Neuronal stem cell (in vitro differentiated cells): ENCODE data around the gene PCED1B.

Source experiments
- DNase-seq: peaks from one replicate; pipeline ENCODE4 v3.0.0-alpha.2; 2013; ENCODE audit warnings: low spot score
- H2AFZ ChIP-seq: one replicate; pipeline ENCODE4 v1.6.1; 2013; ENCODE audit warnings: mild to moderate bottlenecking, low read length, inconsistent platforms
- H2AK5ac ChIP-seq: 2 replicates; pipeline ENCODE4 v1.6.1; 2013; ENCODE audit warnings: low read depth, mild to moderate bottlenecking, inconsistent platforms, low read length, moderate library complexity, mixed read lengths
- H2BK120ac ChIP-seq: 2 replicates; pipeline ENCODE4 v1.6.1; 2013; ENCODE audit warnings: low read depth, mild to moderate bottlenecking, inconsistent platforms, low read length, moderate library complexity, mixed read lengths
- H2BK12ac ChIP-seq: one replicate; pipeline ENCODE4 v1.6.1; 2013; ENCODE audit warnings: low read length, inconsistent platforms
- H2BK15ac ChIP-seq: 2 replicates; pipeline ENCODE4 v1.6.1; 2013; ENCODE audit warnings: mild to moderate bottlenecking, low read length, inconsistent platforms, mixed read lengths
- H2BK5ac ChIP-seq: one replicate; pipeline ENCODE4 v1.6.1; 2013; ENCODE audit warnings: inconsistent platforms, mild to moderate bottlenecking, low read length, moderate library complexity
- H3K14ac ChIP-seq: one replicate; pipeline ENCODE4 v1.6.1; 2013; ENCODE audit warnings: low read length, inconsistent platforms
- H3K18ac ChIP-seq: 2 replicates; pipeline ENCODE4 v1.6.1; 2013; ENCODE audit warnings: low read length, inconsistent platforms
- H3K23ac ChIP-seq: 2 replicates; pipeline ENCODE4 v1.6.1; 2013; ENCODE audit warnings: low read depth, mild to moderate bottlenecking, mixed read lengths, low read length, inconsistent platforms; ENCODE audit not compliant: poor library complexity
- H3K27ac ChIP-seq: replicated peaks from 3 replicates; pipeline ENCODE4 v1.5.1; 2013; ENCODE audit warnings: low read length, inconsistent platforms
- H3K27me3 ChIP-seq, 3 experiments: 2 replicates each; pipeline ENCODE4 v1.6.1; 2013; ENCODE audit warnings: low read length in 3 of 3, mild to moderate bottlenecking in 2 of 3, inconsistent platforms in 1 of 3, low read depth in 1 of 3, mixed read lengths in 1 of 3, moderate library complexity in 1 of 3; ENCODE audit not compliant: control insufficient read depth in 3 of 3, insufficient read depth in 3 of 3
- H3K36me3 ChIP-seq, 2 donors: replicated peaks in 1 of 2; 2 replicates each; pipeline ENCODE4 v1.6.1; 2013; ENCODE audit warnings: low read length in 2 of 2; ENCODE audit not compliant: control insufficient read depth in 2 of 2, insufficient read depth in 2 of 2
- H3K4ac ChIP-seq: 2 replicates; pipeline ENCODE4 v1.6.1; 2013; ENCODE audit warnings: inconsistent platforms, mild to moderate bottlenecking, low read length, moderate library complexity
- H3K4me1 ChIP-seq, 2 donors: 1 replicate in 1 of 2; 2 replicates in 1 of 2; pipeline ENCODE4 v1.6.1; 2013; ENCODE audit warnings: low read length in 2 of 2, low read depth in 1 of 2; ENCODE audit not compliant: control insufficient read depth in 2 of 2, insufficient read depth in 1 of 2
- H3K4me2 ChIP-seq: one replicate; pipeline ENCODE4 v1.6.1; 2013; ENCODE audit warnings: mild to moderate bottlenecking, low read length, inconsistent platforms; ENCODE audit not compliant: insufficient read depth, poor library complexity, severe bottlenecking
- H3K4me3 ChIP-seq, 2 donors: 2 replicates each; pipeline ENCODE4 v1.5.1; 2013; ENCODE audit warnings: low read length in 2 of 2, mild to moderate bottlenecking in 2 of 2, inconsistent platforms in 1 of 2, moderate library complexity in 1 of 2
- H3K79me1 ChIP-seq: one replicate; pipeline ENCODE4 v1.6.1; 2013; ENCODE audit warnings: low read depth, mild to moderate bottlenecking, inconsistent platforms, low read length, moderate library complexity
- H3K9ac ChIP-seq: one replicate; pipeline ENCODE4 v1.6.1; 2013; ENCODE audit warnings: mild to moderate bottlenecking, low read depth, low read length, inconsistent platforms; ENCODE audit not compliant: poor library complexity
- H3K9me3 ChIP-seq, 2 donors: replicated peaks in 1 of 2; 2 replicates each; pipeline versions ENCODE3 to v1.6.1; 2013; ENCODE audit warnings: low read length in 2 of 2, mild to moderate bottlenecking in 2 of 2, inconsistent platforms in 1 of 2, low read depth in 1 of 2, mixed read lengths in 1 of 2, moderate library complexity in 1 of 2; ENCODE audit not compliant: control insufficient read depth in 2 of 2, insufficient read depth in 1 of 2
- H4K8ac ChIP-seq: one replicate; pipeline ENCODE4 v1.6.1; 2013; ENCODE audit warnings: low read depth, mild to moderate bottlenecking, inconsistent platforms, low read length, moderate library complexity
- H4K91ac ChIP-seq: one replicate; pipeline ENCODE4 v1.6.1; 2013; ENCODE audit warnings: low read length, low read depth, mild to moderate bottlenecking, inconsistent platforms; ENCODE audit not compliant: poor library complexity
- WGBS, 2 donors: extraction: QIAGEN DNeasy Blood & Tissue Kit; methylation state at CpG; one replicate each; pipeline ENCODE4 v1.1.7; 2013; ENCODE audit warnings: missing lambda C conversion rate in 2 of 2, mixed read lengths in 1 of 2; ENCODE audit not compliant: insufficient read length in 2 of 2, insufficient replicate concordance in 1 of 2; ENCODE audit errors: extremely low coverage in 2 of 2; 5-methylcytosine and 5-hydroxymethylcytosine counted together

PCED1B gene

GRCh38 chr12:47188576-47189441, 109.4 kb downstream of the PCED1B start:
- H3K9ac ChIP-seq: no peak overlapping the region
- H3K36me3 ChIP-seq: no peaks in the 10 kb centered on the region
- H3K4me1 ChIP-seq: peaks cover 0 to 12% of the 10 kb centered on the region in 2 donors
- no peak overlapping the region for H3K14ac ChIP-seq
- H3K18ac ChIP-seq: no peak overlapping the region
- H2AK5ac ChIP-seq: no peak overlapping the region
- H2BK5ac ChIP-seq: no peak overlapping the region
- no peaks in the 10 kb centered on the region for H3K79me1 ChIP-seq
- H2BK120ac ChIP-seq: no peak overlapping the region
- WGBS, 2 donors: no CpG with 5 or more reads among the region's 6 CpGs
- H3K4me3 ChIP-seq: no peak overlapping the region
- no peak overlapping the region for H3K23ac ChIP-seq
- H3K9me3 ChIP-seq: no peaks in the 10 kb centered on the region
- DNase-seq: no peak
- H3K4ac ChIP-seq: no peak overlapping the region
- no peak overlapping the region for H2BK12ac ChIP-seq
- no peak overlapping the region for H3K27ac ChIP-seq
- H4K91ac ChIP-seq: no peak overlapping the region
- no peaks in the 10 kb centered on the region for H3K27me3 ChIP-seq
- H3K4me2 ChIP-seq: no peak overlapping the region
- H2BK15ac ChIP-seq: no peak overlapping the region
- no peak overlapping the region for H2AFZ ChIP-seq
- H4K8ac ChIP-seq: no peak overlapping the region

- Histone ChIP-seq H3K18ac (no peak overlapping the region), H2AFZ (no peak overlapping the region)
Observed at GRCh38 chr12:47189728-47190127, 110.3 kb downstream of the PCED1B start.

GRCh38 chr12:47190271-47190750, 110.9 kb downstream of the PCED1B start:
- Histone ChIP-seq H3K9me3 (no peaks in the 10 kb centered on the region), H3K4me2 (no peak overlapping the region), H3K18ac (no peak overlapping the region), H3K27me3 (no peaks in the 10 kb centered on the region), H4K91ac (no peak overlapping the region), H3K4me1 (peaks cover 0 to 15% of the 10 kb centered on the region in 2 donors), H2BK15ac (no peak overlapping the region), H2AFZ (no peak overlapping the region), H3K9ac (no peak overlapping the region), H3K4ac (no peak overlapping the region), H3K14ac (no peak overlapping the region), H2AK5ac (no peak overlapping the region), H3K79me1 (no peaks in the 10 kb centered on the region), H2BK12ac (no peak overlapping the region), H2BK120ac (no peak overlapping the region), H3K4me3 (no peak overlapping the region), H3K27ac (no peak overlapping the region), H2BK5ac (no peak overlapping the region), H3K23ac (no peak overlapping the region), H3K36me3 (no peaks in the 10 kb centered on the region), H4K8ac (no peak overlapping the region)
- DNase-seq: no peak
- WGBS, 2 donors: no CpG with 5 or more reads among the region's 3 CpGs

More at GRCh38 chr12:47189728-47190127, 110.3 kb downstream of the PCED1B start:
- H3K4me3 ChIP-seq: no peak overlapping the region
- no peak overlapping the region for H3K4me2 ChIP-seq
- no peak overlapping the region for H3K14ac ChIP-seq
- no peak overlapping the region for H3K4ac ChIP-seq
- H2BK12ac ChIP-seq: no peak overlapping the region
- no peak overlapping the region for H3K9ac ChIP-seq
- no peak for DNase-seq
- no peak overlapping the region for H4K91ac ChIP-seq
- no peaks in the 10 kb centered on the region for H3K9me3 ChIP-seq
- no peak overlapping the region for H2BK15ac ChIP-seq
- H3K27me3 ChIP-seq: no peaks in the 10 kb centered on the region
- no peak overlapping the region for H4K8ac ChIP-seq
- H2AK5ac ChIP-seq: no peak overlapping the region
- no peak overlapping the region for H3K23ac ChIP-seq
- H3K36me3 ChIP-seq: no peaks in the 10 kb centered on the region
- no CpG with 5 or more reads among the region's 3 CpGs for WGBS, 2 donors
- no peak overlapping the region for H3K27ac ChIP-seq
- H3K79me1 ChIP-seq: no peaks in the 10 kb centered on the region
- no peak overlapping the region for H2BK120ac ChIP-seq
- H2BK5ac ChIP-seq: no peak overlapping the region
- peaks cover 0 to 15% of the 10 kb centered on the region in 2 donors for H3K4me1 ChIP-seq

GRCh38 chr12:47190905-47191304, 111.5 kb downstream of the PCED1B start:
- Histone ChIP-seq H2BK120ac (no peak overlapping the region), H3K27me3 (no peaks in the 10 kb centered on the region), H2BK15ac (no peak overlapping the region), H3K27ac (no peak overlapping the region), H4K8ac (no peak overlapping the region), H3K4ac (no peak overlapping the region), H3K18ac (no peak overlapping the region), H3K4me2 (no peak overlapping the region), H3K36me3 (no peaks in the 10 kb centered on the region), H2AFZ (no peak overlapping the region), H3K4me3 (no peak overlapping the region), H3K23ac (no peak overlapping the region), H3K4me1 (peaks cover 0 to 15% of the 10 kb centered on the region in 2 donors), H3K9me3 (no peaks in the 10 kb centered on the region), H4K91ac (no peak overlapping the region), H3K14ac (no peak overlapping the region), H3K9ac (no peak overlapping the region), H2BK5ac (no peak overlapping the region), H3K79me1 (no peaks in the 10 kb centered on the region), H2BK12ac (no peak overlapping the region), H2AK5ac (no peak overlapping the region)
- no CpG with 5 or more reads among the region's 3 CpGs for WGBS, 2 donors
- DNase-seq: no peak
